ENCODE measurements around the gene CPEB4.

CPEB4 gene

GRCh38 chr5:173857234-173857633, 30.9 kb upstream of the CPEB4 start:
- no peaks in the 10 kb centered on the region for H3F3A ChIP-seq (ENCODE audit: insufficient read depth)
- TF ChIP-seq EZH2phosphoT487 (conservative IDR thresholded peaks at IDR 0.05; ENCODE audit: low read length): no peak
- TF ChIP-seq CTCF (IDR thresholded peaks at IDR 0.05; ENCODE audit: insufficient read depth, low read length, poor library complexity, severe bottlenecking): no peak

GRCh38 chr5:173858021-173858669, 30.0 kb upstream of the CPEB4 start:
- Histone ChIP-seq H3K9ac (ENCODE audit: low read length) (no peak overlapping the region), H2AFZ (ENCODE audit: low read depth, low read length, severe bottlenecking) (no peak overlapping the region), H3F3A (ENCODE audit: insufficient read depth) (no peaks in the 10 kb centered on the region), H3K36me3 (ENCODE audit: low read length) (no peaks in the 10 kb centered on the region), H3K9me2 (replicated peaks; ENCODE audit: insufficient read depth, low read length) (no peaks in the 10 kb centered on the region), H3K79me2 (ENCODE audit: insufficient read depth, low read length) (no peaks in the 10 kb centered on the region), H3K27ac (ENCODE audit: low read depth, low read length) (no peak overlapping the region), H3K27me3 (ENCODE audit: low read length) (no peaks in the 10 kb centered on the region), H4K20me1 (ENCODE audit: low read depth, low read length) (no peaks in the 10 kb centered on the region), H3K4me2 (ENCODE audit: low read depth, low read length, poor library complexity, severe bottlenecking) (no peak overlapping the region), H3K9me3 (ENCODE audit: insufficient read depth, low read length) (no peaks in the 10 kb centered on the region), H3K4me3 (ENCODE audit: insufficient read depth, low read length, poor library complexity, severe bottlenecking) (no peak overlapping the region)
- no peak for TF ChIP-seq CTCF (IDR thresholded peaks at IDR 0.05; ENCODE audit: insufficient read depth, low read length, poor library complexity, severe bottlenecking)
- no peak for TF ChIP-seq EZH2phosphoT487 (conservative IDR thresholded peaks at IDR 0.05; ENCODE audit: low read length)

More at GRCh38 chr5:173857234-173857633, 30.9 kb upstream of the CPEB4 start:
- Histone ChIP-seq H3K4me2 (ENCODE audit: low read depth, low read length, poor library complexity, severe bottlenecking) (no peak overlapping the region), H3K36me3 (ENCODE audit: low read length) (no peaks in the 10 kb centered on the region), H3K27me3 (ENCODE audit: low read length) (no peaks in the 10 kb centered on the region), H3K27ac (ENCODE audit: low read depth, low read length) (no peak overlapping the region), H3K79me2 (ENCODE audit: insufficient read depth, low read length) (no peaks in the 10 kb centered on the region), H3K9me2 (replicated peaks; ENCODE audit: insufficient read depth, low read length) (no peaks in the 10 kb centered on the region), H3K9me3 (ENCODE audit: insufficient read depth, low read length) (no peaks in the 10 kb centered on the region), H4K20me1 (ENCODE audit: low read depth, low read length) (no peaks in the 10 kb centered on the region), H3K4me3 (ENCODE audit: insufficient read depth, low read length, poor library complexity, severe bottlenecking) (no peak overlapping the region), H3K9ac (ENCODE audit: low read length) (no peak overlapping the region), H2AFZ (ENCODE audit: low read depth, low read length, severe bottlenecking) (no peak overlapping the region)

GRCh38 chr5:173858670-173859407, 29.3 kb upstream of the CPEB4 start:
- no peak overlapping the region for H3K4me2 ChIP-seq (ENCODE audit: low read depth, low read length, poor library complexity, severe bottlenecking)
- no peaks in the 10 kb centered on the region for H3F3A ChIP-seq (ENCODE audit: insufficient read depth)
- H4K20me1 ChIP-seq (ENCODE audit: low read depth, low read length): no peaks in the 10 kb centered on the region
- H3K9me2 ChIP-seq (replicated peaks; ENCODE audit: insufficient read depth, low read length): no peaks in the 10 kb centered on the region
- H3K27ac ChIP-seq (ENCODE audit: low read depth, low read length): no peak overlapping the region
- H3K79me2 ChIP-seq (ENCODE audit: insufficient read depth, low read length): no peaks in the 10 kb centered on the region
- no peak overlapping the region for H2AFZ ChIP-seq (ENCODE audit: low read depth, low read length, severe bottlenecking)
- H3K9me3 ChIP-seq (ENCODE audit: insufficient read depth, low read length): no peaks in the 10 kb centered on the region
- no peaks in the 10 kb centered on the region for H3K27me3 ChIP-seq (ENCODE audit: low read length)
- no peak overlapping the region for H3K4me3 ChIP-seq (ENCODE audit: insufficient read depth, low read length, poor library complexity, severe bottlenecking)
- TF ChIP-seq CTCF (IDR thresholded peaks at IDR 0.05; ENCODE audit: insufficient read depth, low read length, poor library complexity, severe bottlenecking): no peak
- TF ChIP-seq EZH2phosphoT487 (conservative IDR thresholded peaks at IDR 0.05; ENCODE audit: low read length): no peak
- H3K9ac ChIP-seq (ENCODE audit: low read length): no peak overlapping the region
- H3K36me3 ChIP-seq (ENCODE audit: low read length): no peaks in the 10 kb centered on the region

All from SU-DHL-6 (cell line).